Parathyroid adenoma (tissue), 2 donors: Measurements from ENCODE around the gene ISOC1.

Source experiments
- H2AFZ ChIP-seq: fragments of 300-600 bp; sonication (generic); one replicate; pipeline ENCODE4 v1.7.0; 2017; ENCODE audit warnings: antibody characterized with exemption, mild to moderate bottlenecking
- H3K27ac ChIP-seq: fragments of 300-600 bp; sonication (generic); one replicate; pipeline ENCODE4 v1.7.0; 2017
- H3K27me3 ChIP-seq: fragments of 300-600 bp; sonication (generic); one replicate; pipeline ENCODE4 v1.7.0; 2017; ENCODE audit warnings: low read length; ENCODE audit not compliant: control insufficient read depth, insufficient read depth
- H3K36me3 ChIP-seq: fragments of 300-600 bp; sonication (generic); one replicate; pipeline ENCODE4 v1.7.0; 2017; ENCODE audit warnings: low read length; ENCODE audit not compliant: control insufficient read depth, insufficient read depth
- H3K4me1 ChIP-seq: fragments of 300-600 bp; sonication (generic); one replicate; pipeline ENCODE4 v1.7.0; 2017; ENCODE audit warnings: control low read depth
- H3K4me2 ChIP-seq: fragments of 300-600 bp; sonication (generic); one replicate; pipeline ENCODE4 v1.7.0; 2017; ENCODE audit warnings: low read length
- H3K4me3 ChIP-seq: fragments of 300-600 bp; sonication (generic); one replicate; pipeline ENCODE4 v1.7.0; 2017; ENCODE audit warnings: low read depth, low read length
- H3K79me2 ChIP-seq: fragments of 300-600 bp; sonication (generic); one replicate; pipeline ENCODE4 v1.7.0; 2017; ENCODE audit warnings: control low read depth
- H3K9ac ChIP-seq: fragments of 300-600 bp; sonication (generic); one replicate; pipeline ENCODE4 v1.7.0; 2017; ENCODE audit warnings: mild to moderate bottlenecking
- H3K9me3 ChIP-seq: fragments of 300-600 bp; sonication (generic); one replicate; pipeline ENCODE4 v1.7.0; 2017; ENCODE audit warnings: low read length; ENCODE audit not compliant: control insufficient read depth
- TF ChIP-seq, protein P1 (sequence below): fragments of 300-600 bp; sonication (generic); IDR thresholded peaks from one replicate; pipeline ENCODE4 v1.7.0; 2017; ENCODE audit warnings: antibody characterized with exemption, mild to moderate bottlenecking
- donor health status: primary hyperparathyroidism.

ISOC1 gene

GRCh38 chr5:129161830-129162229 is 67.3 kb downstream of the ISOC1 start:
- H3K4me2 ChIP-seq = no peak overlapping the region
- no peaks in the 10 kb centered on the region for H3K9me3 ChIP-seq
- H2AFZ ChIP-seq = no peak overlapping the region
- no peaks in the 10 kb centered on the region for H3K36me3 ChIP-seq
- H3K4me1 ChIP-seq = no peaks in the 10 kb centered on the region
- no peak overlapping the region for H3K4me3 ChIP-seq
- H3K9ac ChIP-seq = no peak overlapping the region
- H3K79me2 ChIP-seq = no peaks in the 10 kb centered on the region
- TF ChIP-seq, protein P1, sequence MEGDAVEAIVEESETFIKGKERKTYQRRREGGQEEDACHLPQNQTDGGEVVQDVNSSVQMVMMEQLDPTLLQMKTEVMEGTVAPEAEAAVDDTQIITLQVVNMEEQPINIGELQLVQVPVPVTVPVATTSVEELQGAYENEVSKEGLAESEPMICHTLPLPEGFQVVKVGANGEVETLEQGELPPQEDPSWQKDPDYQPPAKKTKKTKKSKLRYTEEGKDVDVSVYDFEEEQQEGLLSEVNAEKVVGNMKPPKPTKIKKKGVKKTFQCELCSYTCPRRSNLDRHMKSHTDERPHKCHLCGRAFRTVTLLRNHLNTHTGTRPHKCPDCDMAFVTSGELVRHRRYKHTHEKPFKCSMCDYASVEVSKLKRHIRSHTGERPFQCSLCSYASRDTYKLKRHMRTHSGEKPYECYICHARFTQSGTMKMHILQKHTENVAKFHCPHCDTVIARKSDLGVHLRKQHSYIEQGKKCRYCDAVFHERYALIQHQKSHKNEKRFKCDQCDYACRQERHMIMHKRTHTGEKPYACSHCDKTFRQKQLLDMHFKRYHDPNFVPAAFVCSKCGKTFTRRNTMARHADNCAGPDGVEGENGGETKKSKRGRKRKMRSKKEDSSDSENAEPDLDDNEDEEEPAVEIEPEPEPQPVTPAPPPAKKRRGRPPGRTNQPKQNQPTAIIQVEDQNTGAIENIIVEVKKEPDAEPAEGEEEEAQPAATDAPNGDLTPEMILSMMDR = no peak
- no peak overlapping the region for H3K27ac ChIP-seq
- H3K27me3 ChIP-seq = no peaks in the 10 kb centered on the region
